Glutamatergic neuron (in vitro differentiated cells): ENCODE data around the gene EXOC6B. TPM values are rescaled to one million over a fixed set of nuclear protein-coding genes. Genes with fewer than 3 reads are reported as not detected.

Experiments
- DNase-seq: peaks from one replicate; pipeline ENCODE4 v3.0.0; 2022
- H3K27ac Mint-ChIP-seq: one replicate; pipeline ENCODE4 v1.8.0; 2020; ENCODE audit warnings: mild to moderate bottlenecking, mixed read lengths, inconsistent platforms; ENCODE audit not compliant: unreplicated experiment
- H3K27me3 Mint-ChIP-seq: one replicate; pipeline ENCODE4 v1.8.0; 2020; ENCODE audit warnings: mild to moderate bottlenecking, moderate library complexity, mixed read lengths, inconsistent platforms; ENCODE audit not compliant: unreplicated experiment
- H3K36me3 Mint-ChIP-seq: one replicate; pipeline ENCODE4 v1.8.0; 2020; ENCODE audit warnings: mild to moderate bottlenecking, mixed read lengths, inconsistent platforms; ENCODE audit not compliant: unreplicated experiment
- H3K4me1 Mint-ChIP-seq: one replicate; pipeline ENCODE4 v1.8.0; 2020; ENCODE audit warnings: mild to moderate bottlenecking, low read depth, mixed read lengths, inconsistent platforms; ENCODE audit not compliant: unreplicated experiment
- H3K4me3 Mint-ChIP-seq: one replicate; pipeline ENCODE4 v1.8.0; 2020; ENCODE audit warnings: mild to moderate bottlenecking, mixed read lengths, inconsistent platforms; ENCODE audit not compliant: unreplicated experiment
- H3K9me3 Mint-ChIP-seq: one replicate; pipeline ENCODE4 v1.8.0; 2020; ENCODE audit warnings: mild to moderate bottlenecking, moderate library complexity, mixed read lengths, inconsistent platforms; ENCODE audit not compliant: unreplicated experiment
- total RNA-seq: library from RNA; stranded (reverse); fragmentation: NEBNext Ultra II Directional; extraction: Animal tissue kit (Norgen Biotek cat#: 25700); gene quantifications from one replicate; pipeline ENCODE4 v1.2.1, GENCODE V29; 2021; ENCODE audit not compliant: unreplicated experiment
- TF ChIP-seq, protein P1 (sequence below): fragments of 200-600 bp; sonication (generic); IDR thresholded peaks from one replicate; pipeline ENCODE4 v1.5.0; 2021; ENCODE audit not compliant: partially characterized antibody, unreplicated experiment

EXOC6B gene
- total RNA-seq, 1 donor from 2014 or later: 34.5 TPM

DNA sequence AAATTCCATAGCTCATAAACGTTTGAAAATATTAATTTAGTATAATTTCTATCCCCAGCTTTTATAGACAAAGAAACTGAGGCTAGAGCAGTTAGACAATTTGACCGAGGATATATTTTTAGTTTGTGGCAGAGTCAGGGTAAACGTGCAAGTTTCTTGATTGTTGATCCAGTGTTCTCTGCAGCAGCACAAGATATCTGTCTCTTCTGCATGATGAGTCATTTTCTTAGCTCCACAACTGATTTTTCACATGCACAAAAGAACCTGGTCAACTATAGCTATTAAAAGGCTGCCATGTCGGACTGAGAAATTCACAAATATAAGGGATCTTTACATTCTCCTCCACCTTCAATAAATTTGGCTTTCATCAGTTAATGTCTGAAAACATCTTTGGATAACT, 534.8 kb downstream of the EXOC6B start:
- Mint-ChIP-seq H3K9me3 (no peaks in the 10 kb centered on the region), H3K27me3 (no peaks in the 10 kb centered on the region), H3K36me3 (no peaks in the 10 kb centered on the region), H3K4me1 (no peaks in the 10 kb centered on the region), H3K4me3 (no peak overlapping the region), H3K27ac (no peak overlapping the region)
- DNase-seq: no peak
- TF ChIP-seq, protein P1, sequence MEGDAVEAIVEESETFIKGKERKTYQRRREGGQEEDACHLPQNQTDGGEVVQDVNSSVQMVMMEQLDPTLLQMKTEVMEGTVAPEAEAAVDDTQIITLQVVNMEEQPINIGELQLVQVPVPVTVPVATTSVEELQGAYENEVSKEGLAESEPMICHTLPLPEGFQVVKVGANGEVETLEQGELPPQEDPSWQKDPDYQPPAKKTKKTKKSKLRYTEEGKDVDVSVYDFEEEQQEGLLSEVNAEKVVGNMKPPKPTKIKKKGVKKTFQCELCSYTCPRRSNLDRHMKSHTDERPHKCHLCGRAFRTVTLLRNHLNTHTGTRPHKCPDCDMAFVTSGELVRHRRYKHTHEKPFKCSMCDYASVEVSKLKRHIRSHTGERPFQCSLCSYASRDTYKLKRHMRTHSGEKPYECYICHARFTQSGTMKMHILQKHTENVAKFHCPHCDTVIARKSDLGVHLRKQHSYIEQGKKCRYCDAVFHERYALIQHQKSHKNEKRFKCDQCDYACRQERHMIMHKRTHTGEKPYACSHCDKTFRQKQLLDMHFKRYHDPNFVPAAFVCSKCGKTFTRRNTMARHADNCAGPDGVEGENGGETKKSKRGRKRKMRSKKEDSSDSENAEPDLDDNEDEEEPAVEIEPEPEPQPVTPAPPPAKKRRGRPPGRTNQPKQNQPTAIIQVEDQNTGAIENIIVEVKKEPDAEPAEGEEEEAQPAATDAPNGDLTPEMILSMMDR: no peak

DNA sequence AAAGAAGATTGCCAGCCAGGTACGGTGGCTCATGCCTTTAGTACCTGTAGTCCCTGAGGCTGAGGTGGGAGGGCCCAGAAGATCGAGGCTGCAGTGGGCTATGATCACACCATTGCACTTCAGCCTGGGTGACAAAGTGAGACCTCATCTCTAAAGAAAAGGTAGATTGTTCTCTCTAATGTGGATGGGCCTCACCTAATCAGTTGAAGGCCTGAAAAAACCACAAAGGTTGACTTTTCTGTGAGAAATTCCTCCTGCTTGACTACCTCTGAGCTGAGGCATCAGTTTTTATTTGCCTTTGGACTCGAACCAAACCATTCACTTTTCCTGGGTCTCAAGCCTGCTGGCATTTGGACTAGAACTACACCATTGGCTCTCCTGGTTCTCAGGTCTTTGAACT, 536.1 kb downstream of the EXOC6B start:
- Mint-ChIP-seq H3K4me1 (no peaks in the 10 kb centered on the region), H3K27ac (no peak overlapping the region), H3K36me3 (no peaks in the 10 kb centered on the region), H3K9me3 (no peaks in the 10 kb centered on the region), H3K4me3 (no peak overlapping the region), H3K27me3 (no peaks in the 10 kb centered on the region)
- DNase-seq: no peak
- TF ChIP-seq, protein P1: no peak

DNA sequence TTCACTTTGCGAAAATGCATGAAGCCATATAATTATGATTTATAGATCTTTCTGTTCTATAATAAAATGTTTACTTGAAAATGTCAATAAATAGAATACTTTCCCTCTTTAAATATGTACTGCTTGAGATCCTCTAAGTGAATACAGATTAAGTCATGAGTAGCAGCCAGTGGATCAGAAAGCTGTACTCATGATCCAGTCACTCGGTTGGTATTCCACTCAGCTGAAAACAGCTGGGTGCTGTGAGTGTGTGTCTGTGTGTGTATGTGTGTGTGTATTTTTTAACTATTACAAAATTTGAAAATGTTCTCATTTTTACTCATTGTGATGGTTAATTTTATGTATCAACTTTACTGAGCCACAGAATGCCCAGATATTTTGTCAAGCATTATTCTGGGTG, 536.5 kb downstream of the EXOC6B start:
- no peaks in the 10 kb centered on the region for H3K27me3 Mint-ChIP-seq
- no peaks in the 10 kb centered on the region for H3K36me3 Mint-ChIP-seq
- H3K27ac Mint-ChIP-seq: no peak overlapping the region
- TF ChIP-seq, protein P1: no peak
- DNase-seq: no peak
- H3K4me1 Mint-ChIP-seq: no peaks in the 10 kb centered on the region
- no peak overlapping the region for H3K4me3 Mint-ChIP-seq
- H3K9me3 Mint-ChIP-seq: no peaks in the 10 kb centered on the region

DNA sequence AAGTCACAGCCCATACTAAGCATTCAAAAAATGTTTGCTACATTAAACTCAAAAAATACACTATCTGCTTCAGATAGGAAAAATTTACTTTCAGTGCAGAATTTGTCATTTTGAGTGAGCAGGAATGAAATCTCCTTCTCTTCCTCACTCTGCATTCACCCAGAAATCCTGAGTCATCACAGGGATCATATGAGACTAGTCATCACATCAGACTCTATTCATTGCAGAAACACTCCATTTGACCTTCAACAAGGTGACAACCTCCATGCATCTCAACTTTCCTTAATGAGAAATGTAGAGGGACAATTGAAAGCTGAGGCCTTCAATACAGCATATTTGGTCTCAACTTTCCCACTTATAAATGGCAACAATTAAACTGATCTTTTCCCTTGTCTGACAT, 547.8 kb downstream of the EXOC6B start:
- H3K4me1 Mint-ChIP-seq: no peaks in the 10 kb centered on the region
- TF ChIP-seq, protein P1: no peak
- no peak overlapping the region for H3K4me3 Mint-ChIP-seq
- no peaks in the 10 kb centered on the region for H3K36me3 Mint-ChIP-seq
- no peak overlapping the region for H3K27ac Mint-ChIP-seq
- H3K9me3 Mint-ChIP-seq: no peaks in the 10 kb centered on the region
- no peaks in the 10 kb centered on the region for H3K27me3 Mint-ChIP-seq
- DNase-seq: no peak

DNA sequence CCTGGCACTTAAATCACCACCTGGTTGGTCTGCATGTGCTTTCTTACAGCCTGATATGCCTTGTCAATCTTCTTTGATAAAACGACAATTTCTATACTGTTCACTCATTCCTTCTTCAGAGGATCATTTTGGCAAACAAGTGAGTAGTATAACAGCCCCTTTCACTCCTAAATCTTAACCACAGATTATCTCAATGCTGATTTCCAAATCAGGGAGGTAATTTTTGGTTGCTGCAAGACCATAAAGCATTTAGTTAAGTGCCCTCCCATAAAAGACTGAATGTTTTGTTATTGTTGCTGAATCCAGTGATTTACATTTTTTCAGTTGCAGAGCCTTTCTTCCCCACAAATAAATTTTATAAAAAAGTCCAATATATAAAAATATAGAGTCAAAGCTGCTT, 549.0 kb downstream of the EXOC6B start:
- TF ChIP-seq, protein P1: no peak
- DNase-seq: no peak
- Mint-ChIP-seq H3K27me3 (no peaks in the 10 kb centered on the region), H3K27ac (no peak overlapping the region), H3K4me1 (no peaks in the 10 kb centered on the region), H3K9me3 (no peaks in the 10 kb centered on the region), H3K36me3 (no peaks in the 10 kb centered on the region), H3K4me3 (no peak overlapping the region)
